GM18519 (cell line): ENCODE data around the gene ANKS1A.
"Not testable (repeated sequence)": the region's sequence is repeated elsewhere in the genome, so short reads cannot be mapped to it uniquely, and the experiment has no call there.

ENCODE experiments used
- ATAC-seq: cut with Tn5 transposase; IDR thresholded peaks from one replicate; pipeline ENCODE4 v1.9.1; 2021; ENCODE audit warnings: mild to moderate bottlenecking, moderate library complexity; ENCODE audit not compliant: unreplicated experiment, low FRiP score

The ANKS1A gene

DNA sequence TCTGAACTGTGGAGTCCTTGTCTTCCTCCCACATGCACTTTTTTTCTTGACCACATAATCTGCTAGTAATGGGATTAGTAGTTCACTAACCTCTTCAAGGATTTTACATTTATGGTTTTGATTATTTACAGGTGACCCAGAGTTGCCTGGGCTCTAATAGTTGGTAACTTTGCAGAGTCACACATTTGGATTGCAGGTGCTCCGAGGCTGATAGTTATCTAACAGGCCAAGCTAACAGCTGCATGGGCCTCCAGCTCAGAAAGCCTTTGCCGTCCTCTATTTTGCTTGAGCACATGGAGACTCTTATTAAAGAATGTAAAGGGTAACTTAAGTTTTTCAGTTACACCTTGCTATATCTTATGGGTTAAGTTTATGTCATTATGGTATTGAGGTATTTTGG, 95.4 kb downstream of the ANKS1A start:
- ATAC-seq = no peak

DNA sequence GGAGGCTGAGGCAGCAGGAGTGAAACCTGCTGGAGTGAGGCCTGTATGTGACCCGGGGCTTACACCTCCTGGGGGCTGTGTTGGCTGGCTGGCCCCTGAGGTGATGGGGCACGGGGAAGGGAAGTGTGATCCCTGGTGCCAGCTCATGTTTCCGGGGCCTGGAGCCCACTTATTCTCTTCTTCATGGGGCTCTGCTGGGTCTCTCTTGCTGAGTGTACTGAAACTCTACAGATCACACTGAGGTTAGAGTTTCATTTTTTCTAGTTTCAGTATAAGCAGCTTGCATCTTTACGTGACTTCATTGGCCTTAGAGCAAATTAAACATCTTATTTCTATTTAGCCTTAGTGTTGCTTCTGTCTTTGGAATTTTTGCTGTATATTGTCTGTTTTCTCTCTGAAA, 96.2 kb downstream of the ANKS1A start:
- no peak for ATAC-seq

- ATAC-seq = no peak
Observed at GRCh38 chr6:34986845-34987246, 97.8 kb downstream of the ANKS1A start.

GRCh38 chr6:34987506-34987905, 98.5 kb downstream of the ANKS1A start:
- ATAC-seq = no peak

DNA sequence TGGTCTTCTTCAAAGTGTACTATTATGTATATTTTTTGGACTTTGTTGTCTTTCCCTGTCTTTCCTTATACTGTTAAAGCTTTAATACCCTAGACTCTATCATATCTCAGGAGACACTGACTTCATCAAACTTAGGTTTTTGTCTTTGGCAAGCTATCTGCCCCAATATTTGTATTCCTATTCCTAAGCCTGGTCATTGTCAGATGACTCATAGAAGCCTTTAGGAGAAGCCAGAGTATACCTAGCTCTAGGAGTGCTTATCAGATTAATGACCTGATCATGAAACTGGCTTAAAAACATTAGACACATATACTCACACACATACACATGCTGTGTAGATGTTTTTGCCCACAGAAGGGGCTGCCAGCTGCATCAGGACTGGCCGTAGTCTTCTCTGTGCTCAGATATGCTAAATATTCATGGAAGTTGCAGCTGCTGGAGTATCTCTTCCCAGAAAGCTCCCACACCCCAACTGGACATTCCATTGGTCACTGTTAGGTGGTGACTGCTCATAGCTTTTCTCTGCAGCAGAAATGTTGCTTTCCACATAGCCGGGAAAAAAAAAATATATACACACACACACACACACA, 102.0 kb downstream of the ANKS1A start:
- ATAC-seq = no peak

DNA sequence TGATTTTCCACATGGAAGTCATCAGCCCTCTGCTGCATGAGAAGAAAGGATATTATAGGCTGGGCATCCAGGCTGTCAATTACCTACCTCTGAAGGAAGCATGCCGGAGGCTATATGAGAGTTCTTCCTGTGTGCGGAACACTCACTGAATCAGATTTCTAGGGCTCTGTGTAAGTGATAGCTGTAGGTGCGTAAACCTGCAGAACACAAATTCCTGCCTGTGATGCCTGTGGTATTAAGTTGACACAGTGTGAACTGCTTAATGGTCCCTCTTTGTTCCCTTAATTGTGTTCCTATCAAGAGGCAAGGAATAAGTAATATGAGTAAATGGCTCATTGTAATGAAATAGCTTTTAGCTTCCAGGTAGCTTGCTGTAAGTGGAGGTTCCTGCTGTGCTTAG, 103.3 kb downstream of the ANKS1A start:
- ATAC-seq = no peak

- no peak for ATAC-seq
Observed at GRCh38 chr6:34993213-34993612, 104.2 kb downstream of the ANKS1A start.

DNA sequence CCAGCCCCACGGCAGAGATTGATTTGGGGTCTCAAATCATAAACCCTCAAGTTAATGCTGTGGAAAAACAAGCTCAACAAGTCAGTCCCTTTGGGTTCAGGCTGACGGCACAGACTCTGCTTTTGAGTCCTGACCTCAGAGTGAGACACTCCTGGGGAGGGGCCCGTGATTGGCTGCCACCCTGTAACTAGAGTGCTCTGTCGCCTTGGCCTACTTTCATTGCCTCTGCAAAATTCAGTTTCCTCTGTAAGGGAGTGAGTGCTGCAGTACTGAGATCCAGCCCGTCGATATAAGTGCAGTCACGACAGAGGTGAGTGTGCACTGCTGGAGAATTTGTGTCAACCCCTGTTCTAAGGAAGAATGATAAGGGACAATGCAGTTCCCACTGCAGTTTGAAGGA, 105.6 kb downstream of the ANKS1A start:
- ATAC-seq = no peak

DNA sequence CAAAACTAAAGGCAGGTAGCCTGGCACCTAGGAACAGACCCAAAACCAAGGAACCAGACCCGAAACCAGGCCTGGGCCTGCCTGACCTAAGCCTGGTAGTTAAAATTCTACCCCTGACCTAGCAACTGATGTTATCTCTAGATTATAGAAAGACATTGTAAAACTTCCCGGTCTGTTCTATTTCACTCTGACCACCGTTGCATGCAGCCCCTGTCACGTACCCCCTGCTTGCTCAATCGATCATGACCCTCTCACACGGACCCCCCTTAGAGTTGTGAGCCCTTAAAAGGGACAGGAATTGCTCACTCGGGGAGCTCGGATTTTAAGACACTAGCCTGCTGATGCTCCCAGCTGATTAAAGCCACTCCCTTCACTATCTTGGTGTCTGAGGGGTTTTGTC, 109.4 kb downstream of the ANKS1A start:
- ATAC-seq = not testable (repeated sequence)

DNA sequence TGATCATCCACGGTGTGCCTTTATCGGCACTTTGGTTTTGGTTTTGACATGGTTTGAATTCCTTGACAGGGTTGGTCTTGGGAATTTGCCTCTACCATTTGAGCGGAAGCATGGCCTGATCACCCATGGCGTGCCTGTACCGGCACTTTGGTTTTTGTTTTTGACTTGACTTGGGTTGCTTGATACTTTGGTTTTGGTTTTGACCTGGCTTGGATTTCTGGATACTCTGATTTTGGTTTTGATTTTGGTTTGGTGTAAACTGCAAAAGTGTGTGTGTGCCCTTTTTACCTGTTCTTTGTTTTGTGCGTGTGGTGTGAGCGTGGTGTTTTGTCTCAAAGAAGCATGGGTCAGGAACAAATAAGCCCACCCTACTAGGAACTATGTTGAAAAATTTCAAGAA, 110.1 kb downstream of the ANKS1A start:
- ATAC-seq = not testable (repeated sequence)

DNA sequence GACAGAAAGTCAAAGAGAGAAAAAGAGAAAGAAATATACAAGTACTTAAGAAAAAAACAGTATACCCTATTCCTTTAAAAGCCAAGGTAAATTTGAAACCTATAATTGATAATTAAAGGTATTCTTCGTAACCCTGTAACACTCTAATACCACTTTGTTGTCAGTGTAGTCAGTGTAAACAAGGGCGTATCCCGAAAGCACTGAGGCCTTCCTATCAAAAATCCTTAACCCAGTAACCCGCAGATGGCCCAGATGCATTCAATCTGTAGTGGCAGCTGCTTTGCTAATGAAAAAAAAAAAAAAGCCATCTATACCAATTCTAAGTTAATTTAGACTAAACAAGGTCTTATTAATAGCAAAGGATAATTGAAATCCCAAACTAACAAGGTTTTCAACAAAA, 110.9 kb downstream of the ANKS1A start:
- ATAC-seq = not testable (repeated sequence)

DNA sequence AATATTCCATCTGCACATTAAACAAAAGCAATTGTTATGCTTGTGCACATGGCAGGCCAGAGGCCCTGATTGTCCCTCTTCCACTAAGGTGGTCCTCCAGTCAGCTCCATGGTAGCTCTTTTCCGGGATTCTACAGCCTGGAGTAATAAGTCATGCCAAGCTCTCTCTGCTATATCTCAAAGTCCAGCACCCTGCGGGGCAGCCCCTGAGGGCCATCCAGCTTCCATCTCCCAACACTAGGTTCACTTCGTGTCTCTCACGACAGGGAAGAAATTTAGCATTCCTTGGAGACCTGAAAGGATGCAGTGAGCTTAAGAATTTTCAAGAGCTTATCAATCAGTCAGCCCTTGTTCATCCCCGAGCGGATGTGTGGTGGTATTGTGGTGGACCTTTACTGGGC, 112.3 kb downstream of the ANKS1A start:
- not testable (repeated sequence) for ATAC-seq

- ATAC-seq = not testable (repeated sequence)
Observed at GRCh38 chr6:35003886-35004530, 115.0 kb downstream of the ANKS1A start.

- no peak for ATAC-seq
Observed at GRCh38 chr6:35007016-35007415, 118.0 kb downstream of the ANKS1A start.

DNA sequence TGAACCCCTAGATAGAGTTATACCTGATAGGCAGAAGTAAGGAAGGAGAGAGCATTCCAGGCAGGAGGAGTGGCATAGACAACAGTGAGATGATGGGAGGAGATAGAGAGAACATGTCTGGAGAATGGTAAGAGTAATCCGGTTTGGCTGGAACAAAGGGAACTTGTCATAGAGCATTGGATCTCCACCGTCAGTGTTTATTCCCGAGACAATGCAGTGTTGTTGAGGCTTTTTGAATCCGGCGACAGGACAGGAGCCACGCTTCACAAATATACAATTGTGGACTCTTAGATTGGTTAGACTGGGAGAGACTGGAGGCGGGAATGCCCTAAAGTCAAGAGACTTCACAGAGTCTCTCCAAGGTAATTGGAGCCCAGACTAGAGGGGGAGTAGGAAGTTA, 119.8 kb downstream of the ANKS1A start:
- ATAC-seq = no peak

DNA sequence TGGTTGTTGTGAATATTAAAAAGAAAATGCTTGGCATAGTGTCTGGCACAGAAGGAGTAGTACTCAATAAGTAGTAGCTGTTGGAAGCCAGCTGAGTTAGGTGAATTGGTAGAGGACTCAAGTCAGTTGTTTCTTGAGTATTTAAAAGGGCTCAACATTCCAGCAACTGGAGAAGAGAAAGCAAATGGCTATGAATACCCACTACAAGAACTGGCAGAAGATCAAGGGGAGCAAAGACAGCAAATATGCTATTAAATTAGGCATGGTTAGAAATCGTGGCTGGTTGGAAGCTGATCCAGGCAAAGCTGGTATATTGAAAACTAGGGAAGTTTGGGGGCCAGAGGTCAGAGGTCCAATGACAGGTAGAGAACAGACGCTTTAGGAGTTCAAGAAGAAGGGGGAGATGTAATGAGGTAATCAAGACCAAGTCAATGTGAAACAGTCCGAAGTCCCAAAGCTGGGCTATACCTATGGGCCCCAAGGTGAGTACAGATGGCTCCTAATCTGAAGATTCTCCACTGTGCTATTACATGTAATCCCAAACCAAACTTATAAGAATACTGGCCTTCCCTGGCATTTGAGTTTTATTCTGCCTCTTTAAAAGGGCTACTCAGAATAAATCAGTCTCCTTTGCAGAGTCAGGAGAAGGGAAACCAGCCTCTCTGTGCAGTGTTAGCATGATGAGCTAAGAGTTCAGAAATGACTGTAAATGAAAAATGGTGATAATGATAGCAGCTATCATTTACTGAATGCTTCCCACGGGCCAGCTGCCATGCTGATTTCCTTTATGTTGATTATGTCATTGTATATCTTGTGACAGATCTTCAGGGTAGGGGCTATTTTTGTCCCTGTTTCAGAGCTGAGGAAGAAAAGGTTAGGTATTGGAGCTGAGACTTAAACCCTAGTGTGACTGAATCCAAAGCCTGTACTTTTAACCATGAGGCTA, 122.3 kb downstream of the ANKS1A start:
- no peak for ATAC-seq

DNA sequence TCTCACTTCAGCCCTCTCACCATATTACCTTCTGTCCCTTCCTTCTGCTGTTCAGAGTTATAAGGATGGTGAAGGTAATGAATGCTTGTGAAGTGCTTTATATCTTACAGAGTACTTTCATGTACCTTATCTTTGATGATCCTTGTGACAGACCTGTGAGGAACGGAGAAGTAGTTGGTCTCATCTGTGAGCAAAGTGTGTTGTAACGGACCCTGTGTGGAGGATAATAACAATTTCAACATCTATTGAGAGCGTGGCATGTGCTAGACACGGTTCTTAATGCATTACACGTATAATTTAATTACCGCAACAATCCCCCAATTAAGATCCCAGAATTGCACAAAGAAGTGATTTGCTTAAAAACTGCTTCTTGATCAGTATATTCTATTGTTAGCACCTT, 124.6 kb downstream of the ANKS1A start:
- no peak for ATAC-seq

GRCh38 chr6:35014341-35014740, 125.3 kb downstream of the ANKS1A start:
- ATAC-seq = no peak

DNA sequence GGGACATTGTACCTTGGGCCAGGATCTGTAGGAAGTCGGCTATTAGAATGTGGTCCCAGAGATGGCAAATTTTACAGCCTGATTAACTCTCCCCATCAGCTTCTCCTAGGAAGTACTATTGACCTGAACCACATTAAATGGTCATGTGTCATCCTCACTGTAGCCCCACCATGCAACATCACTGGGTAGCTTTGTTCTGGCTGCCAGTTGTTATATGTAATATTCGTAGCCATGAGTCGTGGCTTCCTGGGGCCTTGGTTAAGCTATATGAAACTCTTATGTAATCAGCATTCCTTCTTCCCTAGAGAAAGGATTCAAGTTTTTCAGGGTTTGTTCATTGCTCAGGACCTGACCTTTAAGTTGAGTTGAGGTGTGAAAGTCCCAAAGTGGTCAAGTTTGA, 125.7 kb downstream of the ANKS1A start:
- no peak for ATAC-seq

- no peak for ATAC-seq
Observed at GRCh38 chr6:35015476-35015875, 126.4 kb downstream of the ANKS1A start.

- no peak for ATAC-seq
Observed at GRCh38 chr6:35015996-35016395, 126.9 kb downstream of the ANKS1A start.
